Measurements from ENCODE around the gene CPSF4L.
"Not testable (repeated sequence)": the region's sequence is repeated elsewhere in the genome, so short reads cannot be mapped to it uniquely, and the experiment has no call there.

CPSF4L gene, protein sequence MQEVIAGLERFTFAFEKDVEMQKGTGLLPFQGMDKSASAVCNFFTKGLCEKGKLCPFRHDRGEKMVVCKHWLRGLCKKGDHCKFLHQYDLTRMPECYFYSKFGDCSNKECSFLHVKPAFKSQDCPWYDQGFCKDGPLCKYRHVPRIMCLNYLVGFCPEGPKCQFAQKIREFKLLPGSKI

GRCh38 chr17:73261617-73261951, at the start of gene CPSF4L:
TSS of gene CPSF4L (minus strand) at chr17:73261880. CDS start at chr17:73261818, 62 bp downstream.
- DNase-seq = no peak

DNA sequence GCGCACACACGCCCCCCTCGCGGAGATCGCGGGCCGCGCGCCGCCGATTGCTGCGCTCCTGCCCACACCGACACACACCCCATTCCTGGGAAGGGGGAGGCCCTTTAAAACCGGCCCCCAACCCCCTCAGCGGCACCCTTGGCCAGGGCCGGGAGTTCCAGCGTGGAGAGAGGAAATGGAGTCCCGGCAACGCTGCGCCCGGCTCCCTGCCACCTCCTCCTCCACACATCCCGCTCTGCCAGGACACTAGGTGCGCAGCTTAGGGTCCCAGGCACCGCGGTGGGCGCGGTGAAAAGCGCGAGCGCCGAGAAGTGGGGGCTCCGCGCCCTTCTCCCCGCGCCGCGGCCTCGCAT, 49.7 kb upstream of the CPSF4L start:
- no peak for DNase-seq

DNA sequence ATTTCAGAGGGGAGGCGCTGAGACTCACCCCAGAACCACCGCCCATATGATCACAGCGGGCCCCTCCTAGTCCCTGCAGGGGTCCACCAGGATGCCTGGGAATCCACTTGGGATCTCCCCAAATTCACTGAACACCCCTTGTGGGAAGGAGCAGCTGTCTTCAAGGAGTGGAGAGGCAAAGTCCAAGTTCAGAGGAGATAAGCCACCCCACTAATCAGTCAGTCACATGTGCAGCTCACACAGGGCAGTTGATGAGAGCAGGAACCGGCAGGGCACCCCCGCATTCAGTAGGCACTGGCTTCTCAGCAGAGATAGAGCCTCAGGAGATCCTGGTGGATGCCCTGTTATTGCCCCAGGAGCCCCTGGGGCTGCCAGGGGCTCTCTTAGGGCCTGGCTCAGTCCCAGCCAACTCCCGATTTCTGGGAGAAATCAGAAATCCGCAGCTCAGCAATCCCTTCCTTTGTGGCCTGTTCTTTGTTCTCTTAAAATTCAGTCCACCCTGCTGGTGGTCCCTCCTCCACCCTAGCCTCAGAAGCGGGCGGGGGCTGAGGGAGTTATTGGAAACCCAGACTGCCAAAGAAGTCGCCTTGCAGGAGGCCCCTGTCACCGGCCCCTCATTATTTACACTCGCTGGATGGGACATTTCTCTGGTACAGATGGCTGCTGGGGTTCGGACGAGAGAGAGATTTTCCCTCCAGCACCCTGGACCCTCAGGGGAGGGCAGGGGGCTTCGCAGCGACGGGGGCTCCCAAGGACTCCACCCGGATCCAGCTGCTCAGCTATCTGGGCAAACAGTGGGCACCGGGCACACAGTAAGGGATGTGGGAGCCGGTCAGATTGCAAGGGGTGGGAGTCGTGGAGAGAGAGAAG, 48.3 kb upstream of the CPSF4L start:
- DNase-seq = no peak

- DNase-seq = not testable (repeated sequence)
These were observed 47.3 kb upstream of the CPSF4L start for GRCh38 chr17:73308959-73309358.

DNA sequence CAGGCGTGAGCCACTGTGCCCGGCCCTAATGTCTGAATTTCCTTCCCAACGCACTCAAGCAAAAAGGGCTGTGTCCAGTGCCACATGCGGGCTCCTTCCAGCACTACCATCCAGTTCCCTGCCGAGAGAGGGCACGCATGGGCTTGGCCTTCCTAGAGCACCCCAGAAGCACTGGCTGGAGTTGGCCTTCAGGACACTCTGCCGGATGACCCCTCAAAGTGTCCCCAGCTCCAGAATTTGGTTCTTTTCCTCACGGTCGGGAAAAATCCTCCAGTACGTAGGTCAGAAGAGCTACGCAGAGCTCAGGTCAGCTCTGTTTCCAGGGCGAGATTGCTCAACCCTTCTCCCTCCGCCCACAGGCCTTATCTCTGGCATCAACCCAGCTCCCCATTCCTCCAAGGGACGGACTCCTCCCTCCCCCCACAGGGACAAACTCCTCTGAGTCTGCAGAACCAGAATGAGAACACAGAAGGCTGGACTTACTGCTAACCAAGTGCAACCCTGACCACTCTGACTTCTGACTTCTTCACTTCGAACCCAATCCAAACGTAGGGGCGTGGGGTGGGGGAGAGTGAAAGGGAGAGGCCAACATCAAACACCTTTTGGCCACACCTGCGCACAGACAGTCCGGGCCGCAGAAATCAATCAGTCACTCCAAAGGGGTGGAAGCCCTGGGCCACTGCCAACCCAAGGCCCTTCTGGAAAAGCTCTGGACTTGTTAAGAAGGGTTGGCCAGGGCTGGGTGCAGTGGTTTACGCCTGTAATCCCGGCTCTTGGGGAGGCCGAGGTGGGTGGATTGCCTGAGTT, 46.5 kb upstream of the CPSF4L start:
- peak; percentile 74 for DNase-seq

- no peak for DNase-seq
These were observed 45.5 kb upstream of the CPSF4L start for GRCh38 chr17:73307130-73307529.

DNA sequence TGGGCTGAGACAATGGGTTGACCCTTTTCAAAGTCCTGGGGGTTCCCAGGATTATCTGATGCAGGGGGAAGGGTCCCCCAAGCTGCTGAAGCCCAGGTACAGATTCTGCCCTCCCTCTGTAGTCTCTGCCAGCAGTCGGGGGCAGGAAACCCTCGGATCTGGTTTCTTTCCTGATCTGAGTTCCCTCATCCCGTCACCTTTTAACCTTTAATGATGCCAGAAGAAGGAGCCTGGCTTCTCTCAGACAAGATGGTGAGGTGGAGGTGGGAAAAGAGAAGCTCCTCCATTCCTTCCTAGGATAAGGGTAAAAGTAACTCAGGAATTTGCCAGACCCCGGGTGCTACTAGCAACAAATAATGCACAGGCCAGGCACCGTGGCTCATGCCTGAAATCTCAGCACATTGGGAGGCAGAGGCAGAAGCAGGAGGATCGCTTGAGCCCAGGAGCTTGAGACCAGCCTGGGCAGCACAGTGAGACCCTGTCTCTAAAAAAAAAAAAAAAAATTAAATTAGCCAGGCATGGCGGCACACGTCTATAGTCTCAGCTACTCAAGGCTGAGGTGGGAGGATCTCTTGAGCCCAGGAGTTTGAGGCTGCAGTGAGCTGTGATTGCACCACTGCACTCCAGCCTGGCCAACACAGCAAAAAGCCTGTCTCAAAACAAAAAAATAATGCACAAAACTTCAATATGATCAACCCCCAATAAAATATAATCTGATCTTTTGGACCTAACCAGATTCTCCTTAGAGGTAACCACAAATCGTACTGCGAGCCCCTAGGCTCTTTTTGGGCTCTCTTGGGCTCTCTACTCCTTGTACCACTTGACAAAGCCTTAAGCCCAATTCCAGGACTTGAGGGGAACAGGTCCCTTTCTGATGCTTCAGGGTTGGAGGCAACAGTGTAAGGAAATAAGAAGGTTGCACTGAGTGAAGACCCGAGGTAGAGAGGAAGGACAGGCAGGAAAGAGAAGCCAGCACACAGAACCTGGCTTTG, 44.5 kb upstream of the CPSF4L start:
- no peak for DNase-seq

DNA sequence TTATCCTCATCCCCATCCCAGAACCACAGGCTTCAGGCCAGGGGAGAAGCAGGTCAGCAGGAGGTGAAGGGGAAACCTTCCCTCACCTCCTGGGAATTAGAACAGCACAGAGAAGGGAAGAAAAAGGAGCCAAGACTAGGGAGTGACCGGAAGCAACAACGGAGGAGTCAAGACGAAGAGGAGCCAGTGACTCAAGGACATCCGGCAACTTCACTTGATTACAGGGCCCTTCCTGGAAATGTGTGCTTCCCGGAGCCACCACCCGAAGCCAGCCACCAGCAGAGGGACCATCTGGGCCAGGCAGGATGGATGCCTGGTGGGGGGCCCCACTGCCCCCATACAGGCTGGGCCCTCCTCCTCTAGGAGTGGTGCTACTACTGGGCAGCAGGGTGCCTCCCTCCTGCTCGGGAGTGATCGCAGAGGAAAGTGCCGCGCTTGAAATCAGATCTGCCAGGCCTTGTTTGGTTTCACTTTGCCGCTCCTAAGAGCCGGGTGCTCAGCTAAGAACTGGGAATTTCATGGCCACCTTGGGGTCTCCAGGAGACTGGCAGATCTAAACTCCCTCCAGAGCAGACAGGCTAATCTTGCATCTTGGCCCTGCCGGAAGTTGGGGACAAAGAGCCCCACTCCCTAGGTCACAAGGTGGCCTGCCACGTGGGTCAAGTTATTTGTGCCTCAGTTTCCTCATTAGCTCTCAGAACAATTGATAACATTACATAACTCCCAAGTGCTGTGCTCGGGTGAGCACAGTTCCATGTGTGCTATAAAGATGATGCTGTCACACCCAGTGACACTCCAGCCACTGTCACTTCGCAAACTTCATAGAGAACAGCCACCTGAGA, 43.5 kb upstream of the CPSF4L start:
- peak; percentile 72 for DNase-seq

DNA sequence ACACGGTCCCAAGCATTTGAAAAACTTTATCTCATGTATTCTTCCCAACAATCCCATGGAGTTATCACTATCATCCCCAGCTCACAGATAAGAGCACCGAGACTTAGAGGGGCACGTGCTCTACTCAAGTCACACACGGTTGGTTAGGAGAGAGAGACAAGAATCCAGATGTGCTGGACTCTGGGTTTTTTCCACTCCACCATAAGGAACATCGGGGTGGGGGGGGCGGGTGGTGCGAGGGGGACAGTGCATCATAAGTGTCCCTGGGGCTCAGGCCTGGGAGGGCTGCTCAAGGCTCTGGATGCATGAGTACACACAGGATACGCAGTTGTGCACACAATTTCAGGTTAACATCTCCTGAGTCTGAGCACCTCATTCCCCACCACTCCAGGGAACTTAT, 42.8 kb upstream of the CPSF4L start:
- no peak for DNase-seq

DNA sequence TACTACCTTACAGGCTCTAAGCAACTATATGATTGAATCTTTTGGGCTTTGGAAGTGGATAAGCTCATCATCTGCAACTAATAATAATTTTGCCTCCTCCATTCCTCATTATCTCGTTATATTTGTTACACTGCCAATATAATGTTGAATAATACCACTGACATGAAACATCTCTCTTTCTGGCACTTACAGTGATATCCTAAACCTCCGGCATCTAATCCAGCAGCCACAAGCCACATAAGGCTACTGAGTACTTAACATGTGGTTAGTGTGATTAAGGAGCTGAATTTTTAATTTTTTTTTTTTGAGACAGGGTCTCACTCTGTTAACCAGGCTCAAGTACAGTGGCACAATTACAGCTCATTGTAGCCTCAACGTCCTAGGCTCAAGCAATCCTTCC, 40.5 kb upstream of the CPSF4L start:
- DNase-seq = peak; percentile 93

DNA sequence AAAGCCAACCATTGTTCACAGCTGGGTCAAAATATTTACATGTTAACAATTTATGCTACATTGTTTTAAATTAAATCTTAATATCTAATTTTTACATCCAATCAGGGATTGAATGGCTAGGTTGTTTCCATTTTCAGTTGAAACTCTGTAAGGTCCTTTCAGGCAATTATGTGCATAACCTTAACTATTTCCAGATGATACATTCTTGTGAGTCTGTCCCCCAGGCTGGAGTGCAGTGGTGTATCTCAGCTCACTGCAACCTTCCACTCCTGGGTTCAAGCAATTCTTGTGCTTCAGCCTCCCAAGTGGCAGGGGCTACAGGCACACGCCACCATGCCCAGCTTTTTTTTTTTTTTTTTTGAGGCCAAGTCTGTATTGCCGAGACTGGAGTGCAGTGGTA, 39.7 kb upstream of the CPSF4L start:
- DNase-seq = peak; percentile 66

- no peak for DNase-seq
These were observed 38.7 kb upstream of the CPSF4L start for GRCh38 chr17:73300392-73300791.

DNA sequence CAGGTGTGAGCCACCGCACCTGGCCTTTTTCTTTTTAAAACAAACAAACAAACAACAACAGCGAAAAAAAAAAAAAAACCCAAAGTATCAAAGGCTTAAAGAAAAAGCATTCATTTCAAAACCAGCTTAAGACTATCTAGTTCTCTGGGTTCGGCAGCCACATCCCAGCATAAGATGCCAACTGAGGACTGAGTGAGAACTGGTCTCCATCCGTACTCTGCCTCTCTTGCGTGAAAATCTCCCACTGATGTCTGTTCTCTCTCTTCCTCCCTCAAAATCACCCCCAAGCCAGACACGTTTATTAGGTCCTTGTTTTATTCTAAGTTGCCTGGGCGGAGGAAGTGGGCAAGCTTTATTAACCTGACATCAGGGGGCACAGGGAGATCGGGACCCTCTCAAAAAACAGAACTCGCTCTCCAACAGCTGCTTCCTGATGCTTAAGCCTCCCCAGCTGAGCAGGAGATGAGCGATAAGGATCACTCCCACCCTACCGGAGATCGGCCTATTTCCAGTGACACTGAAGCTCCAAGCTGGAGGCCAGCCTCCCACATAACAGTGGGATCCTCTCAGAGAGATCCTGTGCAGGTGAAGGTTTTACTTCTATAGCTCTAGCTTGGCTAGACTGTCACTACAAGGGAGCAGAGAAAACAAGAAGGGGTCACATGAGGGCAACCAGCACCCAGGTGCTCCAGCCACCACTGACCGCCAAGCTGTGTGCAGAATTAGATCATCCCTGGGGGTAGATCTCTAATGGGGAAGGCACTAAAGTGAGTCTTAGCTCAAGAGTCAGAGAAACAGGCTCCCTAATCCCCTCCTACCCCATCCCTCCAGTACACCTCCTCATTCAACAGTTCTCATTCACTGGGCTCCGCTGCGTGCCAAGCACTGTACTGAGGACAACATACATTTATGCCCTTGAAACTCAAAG, 36.5 kb upstream of the CPSF4L start:
- no peak for DNase-seq

DNA sequence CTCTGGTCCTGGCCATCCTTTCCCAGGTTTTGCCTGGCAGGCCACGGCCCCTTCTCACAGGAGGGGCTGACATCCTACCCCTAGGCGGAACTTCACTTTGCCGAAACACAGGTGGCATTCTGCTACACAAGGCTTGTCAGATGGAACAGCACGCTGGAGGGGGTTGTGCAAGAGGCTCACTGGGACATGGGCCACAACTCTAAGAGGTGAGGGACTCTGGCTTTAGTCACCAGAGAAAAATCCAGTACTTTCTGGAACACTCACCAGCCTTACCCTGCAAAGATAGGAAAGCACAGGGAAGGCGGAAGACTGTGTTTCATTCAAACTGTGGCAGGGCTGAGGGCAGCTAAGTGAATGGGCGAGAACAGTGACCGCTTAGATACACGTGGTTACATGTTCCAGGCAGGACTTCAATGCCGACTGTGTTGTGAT, 31.8 kb upstream of the CPSF4L start:
- DNase-seq = peak; percentile 66

DNA sequence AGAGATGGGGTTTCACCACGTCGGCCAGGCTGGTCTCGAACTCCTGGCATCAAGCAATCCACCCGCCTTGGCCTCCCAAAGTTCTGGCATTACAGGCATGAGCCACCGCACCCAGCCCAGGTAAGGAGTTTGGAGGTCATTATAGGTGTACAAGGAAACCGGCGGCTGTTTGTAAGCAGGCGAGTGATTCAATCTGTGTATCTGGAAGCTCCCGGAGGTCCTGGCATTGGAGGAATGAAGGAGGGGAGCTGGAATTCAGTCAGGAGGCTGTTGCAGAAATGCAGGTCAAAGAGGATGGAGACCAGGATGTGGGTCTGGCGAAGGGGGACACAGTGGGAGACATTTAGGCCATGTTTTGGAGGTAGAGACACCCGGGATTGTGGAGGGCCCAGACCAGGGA, 31.4 kb upstream of the CPSF4L start:
- no peak for DNase-seq

GRCh38 chr17:73292031-73292531, 30.4 kb upstream of the CPSF4L start:
- DNase-seq = peak; percentile 54

GRCh38 chr17:73291260-73291801, 29.7 kb upstream of the CPSF4L start:
- DNase-seq = peak; percentile 89

DNA sequence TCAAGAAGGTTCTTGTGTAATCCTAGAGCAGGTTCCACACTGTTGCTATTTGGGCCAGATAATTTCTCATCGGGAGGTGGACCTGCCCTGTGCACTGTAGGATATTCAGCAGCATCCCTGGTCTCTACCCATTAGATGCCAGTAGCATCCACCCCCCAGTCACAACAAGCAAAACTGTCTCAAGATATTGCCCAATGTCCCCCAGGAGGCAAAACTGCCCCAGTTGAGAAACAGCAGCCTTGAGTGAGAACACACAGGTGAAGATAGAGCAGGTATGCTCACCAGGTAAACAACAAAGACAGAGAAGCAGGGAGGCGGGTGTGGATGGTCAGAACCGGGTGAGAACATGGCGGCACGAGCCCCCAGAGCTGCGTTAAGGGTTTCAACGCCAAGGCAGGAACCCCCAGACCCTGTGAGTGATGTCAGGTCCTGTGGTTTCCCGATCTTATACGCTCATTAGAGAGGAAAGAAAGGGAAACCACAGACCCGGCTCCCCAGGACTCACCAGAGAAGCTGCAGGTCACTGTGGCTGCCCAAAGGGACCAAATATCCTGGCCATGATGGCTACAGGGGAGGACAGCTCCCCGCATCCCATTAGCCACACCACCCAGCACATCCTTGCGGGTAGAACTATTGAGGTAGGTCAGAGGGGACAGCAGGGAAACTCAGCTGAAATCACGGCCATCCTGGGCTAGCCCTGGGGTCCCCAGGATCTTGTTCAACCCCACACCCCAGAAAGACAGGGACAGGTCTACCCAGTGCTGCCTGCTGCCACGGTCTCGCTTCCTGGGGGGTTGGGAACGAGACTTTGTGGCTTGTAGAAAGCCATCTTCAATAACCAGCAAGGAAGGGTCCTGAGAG, 28.9 kb upstream of the CPSF4L start:
- no peak for DNase-seq

All from fibroblast of upper back skin (primary cell).